HG02970 (cell line): ENCODE measurements around the gene TRPM1.

Source experiments
- ATAC-seq: cut with Tn5 transposase; IDR thresholded peaks from one replicate; pipeline ENCODE4 v1.9.1; 2021; ENCODE audit warnings: mild to moderate bottlenecking, moderate library complexity, moderate number of reproducible peaks; ENCODE audit not compliant: unreplicated experiment, low FRiP score

The TRPM1 gene

DNA sequence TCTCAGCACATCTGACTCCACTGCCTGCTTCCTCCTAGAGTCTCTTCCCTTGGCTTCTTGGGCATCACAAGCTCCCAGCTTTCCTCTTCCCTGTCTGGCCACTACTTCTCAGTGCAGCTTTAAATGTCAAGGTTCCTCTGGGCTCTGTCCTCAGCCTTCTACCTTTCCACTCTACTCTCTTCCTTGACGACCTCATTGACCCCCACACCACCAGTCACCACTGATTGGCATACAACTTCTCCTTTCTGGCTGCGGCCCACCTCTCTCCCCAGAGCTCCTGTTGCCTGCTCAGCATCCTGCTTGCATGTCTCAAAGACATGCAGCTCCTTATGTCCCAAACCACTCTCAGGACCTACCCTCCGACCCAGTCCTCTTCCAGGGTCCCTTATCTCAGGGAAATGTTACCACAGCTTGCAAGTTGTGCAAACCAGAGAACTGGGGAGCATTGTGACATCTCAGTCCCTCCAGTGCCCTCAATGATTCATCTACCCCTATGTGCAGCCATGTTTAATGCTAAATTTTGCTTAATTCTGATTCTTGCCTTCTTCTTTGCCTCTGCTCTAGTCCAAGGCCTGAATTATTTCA, 49.9 kb downstream of the TRPM1 start:
- no peak for ATAC-seq

GRCh38 chr15:31050953-31051352, 50.6 kb downstream of the TRPM1 start:
- ATAC-seq = no peak

DNA sequence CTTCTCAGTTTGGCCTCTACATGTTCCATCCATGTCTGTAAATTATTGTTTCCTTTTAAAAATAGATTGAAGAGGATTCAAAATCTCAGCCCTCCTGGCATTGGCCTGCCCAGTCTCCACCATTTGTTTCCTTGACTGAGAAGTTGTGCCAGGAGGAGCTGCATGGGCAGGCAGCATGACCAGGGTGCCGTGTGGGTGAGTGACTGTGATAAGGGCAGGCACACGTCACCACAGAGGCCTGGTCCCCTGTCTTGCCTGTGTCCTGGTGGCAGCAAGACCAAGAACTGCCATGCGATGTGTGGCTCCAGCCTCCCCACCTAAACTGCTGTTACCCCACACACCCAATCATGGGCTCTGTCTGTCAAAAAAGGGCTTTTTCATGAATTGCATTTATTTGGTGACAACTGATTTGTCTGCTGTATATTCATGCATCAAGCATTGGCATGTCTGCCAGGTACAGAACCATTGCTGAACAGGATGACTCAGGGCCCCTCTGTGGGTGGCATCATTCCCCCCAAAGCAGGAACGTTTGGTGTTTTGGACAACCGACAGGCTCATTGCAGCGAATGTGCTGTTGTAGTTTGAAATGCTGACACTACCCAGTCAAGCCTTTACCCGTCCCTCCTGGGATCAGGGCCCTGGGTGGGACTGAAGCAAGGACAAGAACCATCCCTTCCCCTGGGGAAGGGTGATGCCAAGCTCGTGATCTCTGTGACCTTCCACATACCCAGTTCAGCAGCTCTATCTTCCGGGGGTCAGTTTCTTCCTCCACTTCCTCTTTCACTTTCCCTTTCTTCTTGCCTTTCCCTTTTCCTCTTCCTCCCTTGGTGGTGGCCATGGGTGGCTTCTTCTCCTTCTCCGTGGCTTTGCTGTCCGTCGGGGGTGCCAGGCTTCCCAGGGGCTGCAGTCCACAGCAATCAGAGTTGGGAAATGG, 51.6 kb downstream of the TRPM1 start:
- no peak for ATAC-seq

GRCh38 chr15:31049111-31049510, 52.4 kb downstream of the TRPM1 start:
- no peak for ATAC-seq

GRCh38 chr15:31047437-31047836, 54.1 kb downstream of the TRPM1 start:
- no peak for ATAC-seq

GRCh38 chr15:31046759-31047359, 54.7 kb downstream of the TRPM1 start:
- ATAC-seq = no peak

GRCh38 chr15:31045606-31046005, 55.9 kb downstream of the TRPM1 start:
- ATAC-seq = no peak

- ATAC-seq = no peak
Measured at GRCh38 chr15:31042751-31043150, 58.8 kb downstream of the TRPM1 start.

DNA sequence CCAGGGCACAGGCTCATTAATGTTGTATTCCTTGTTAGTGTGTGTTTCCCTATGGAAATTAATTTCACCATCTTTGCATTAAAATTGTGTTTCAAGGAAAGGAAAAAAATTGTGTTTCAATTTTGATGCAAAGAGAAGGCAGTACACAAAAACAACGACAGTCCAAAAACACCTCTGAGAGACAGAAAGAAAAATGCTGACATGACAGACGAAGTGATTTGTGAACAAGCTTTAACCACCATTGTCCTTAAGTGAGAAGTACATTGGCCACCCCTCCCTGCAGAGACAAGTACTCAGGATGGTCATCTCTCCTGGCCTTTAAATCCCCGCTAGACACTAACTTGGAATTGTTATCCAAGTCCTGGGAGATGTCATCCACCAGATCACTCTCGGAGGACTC, 59.9 kb downstream of the TRPM1 start:
- ATAC-seq = no peak

GRCh38 chr15:31040611-31041010, 60.9 kb downstream of the TRPM1 start:
- no peak for ATAC-seq

DNA sequence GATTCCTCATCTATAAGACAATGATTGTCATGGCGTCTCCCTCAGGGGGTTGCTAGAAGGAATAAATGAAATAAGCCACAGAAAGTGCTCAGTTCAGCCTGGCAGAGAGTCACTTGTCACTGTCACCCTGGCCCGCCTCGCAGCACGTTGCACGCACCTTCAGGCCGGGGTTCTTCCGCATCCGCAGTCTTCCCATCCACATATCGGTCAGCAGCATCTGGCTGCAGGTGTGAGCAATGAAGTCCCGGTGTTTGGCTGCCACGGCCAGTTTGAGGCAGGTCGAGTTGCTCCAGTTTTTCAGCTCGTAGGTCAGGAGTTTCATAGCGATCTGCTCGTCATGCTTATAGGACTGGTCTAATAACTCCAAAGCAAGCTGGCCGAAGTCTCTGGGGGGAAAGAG, 61.6 kb downstream of the TRPM1 start:
- no peak for ATAC-seq

- no peak for ATAC-seq
Measured at GRCh38 chr15:31037731-31038477, 63.6 kb downstream of the TRPM1 start.

GRCh38 chr15:31036783-31037182, 64.7 kb downstream of the TRPM1 start:
- no peak for ATAC-seq

DNA sequence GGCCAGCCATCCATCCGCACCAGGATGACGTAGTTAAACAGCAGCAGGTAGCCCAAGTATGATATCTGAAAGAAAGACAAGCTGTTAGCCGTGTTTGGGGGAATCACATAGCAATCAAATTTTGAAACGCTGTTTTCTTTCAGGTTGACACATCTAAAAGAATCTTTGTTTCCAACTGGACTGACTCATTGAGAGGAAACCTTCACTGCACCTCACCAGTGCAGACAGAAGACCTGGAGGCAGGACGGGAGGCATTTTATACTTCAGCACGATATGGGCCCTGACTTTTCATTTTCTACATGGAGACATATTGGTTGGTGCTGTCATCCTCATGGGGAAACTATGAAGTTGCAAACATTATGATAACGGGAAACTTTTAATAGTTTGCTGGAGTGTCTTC, 65.9 kb downstream of the TRPM1 start:
- ATAC-seq = no peak

GRCh38 chr15:31034152-31034551, 67.4 kb downstream of the TRPM1 start:
- ATAC-seq = no peak

- no peak for ATAC-seq
Measured at GRCh38 chr15:31032961-31033371, 68.6 kb downstream of the TRPM1 start.

GRCh38 chr15:31031471-31032067, 70.0 kb downstream of the TRPM1 start:
- ATAC-seq = peak; percentile 58

DNA sequence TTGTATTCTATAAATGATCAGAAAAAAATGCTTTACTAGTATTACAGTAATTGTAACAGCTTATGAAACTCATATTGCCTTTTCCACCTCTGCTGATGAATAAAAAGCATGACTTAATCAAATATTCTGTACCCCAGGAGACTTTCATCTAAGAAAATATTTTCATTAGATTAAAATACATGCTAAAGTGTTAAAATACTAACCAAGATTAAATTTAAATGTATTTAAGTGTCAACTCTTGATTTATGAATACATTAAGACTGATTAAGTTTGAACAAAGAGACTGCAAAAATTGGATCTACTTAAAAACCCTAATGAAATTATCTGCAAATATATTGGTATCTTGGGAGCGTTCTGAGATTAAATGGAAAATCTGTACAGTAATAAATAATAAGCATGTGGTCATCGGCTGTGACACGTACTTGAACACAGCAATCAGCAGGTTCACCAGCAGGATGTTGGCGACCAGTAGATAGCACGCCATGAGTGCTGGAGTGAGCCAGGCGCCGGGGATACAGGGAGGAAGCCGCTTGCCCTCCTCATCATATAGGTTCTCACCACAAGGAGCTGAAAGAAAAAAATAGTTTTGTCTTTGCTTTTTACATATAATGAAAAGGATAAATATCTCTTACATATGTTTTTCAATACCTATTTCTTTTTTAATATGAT, 73.5 kb downstream of the TRPM1 start:
- no peak for ATAC-seq

- ATAC-seq = no peak
Measured at GRCh38 chr15:31025996-31026395, 75.5 kb downstream of the TRPM1 start.

DNA sequence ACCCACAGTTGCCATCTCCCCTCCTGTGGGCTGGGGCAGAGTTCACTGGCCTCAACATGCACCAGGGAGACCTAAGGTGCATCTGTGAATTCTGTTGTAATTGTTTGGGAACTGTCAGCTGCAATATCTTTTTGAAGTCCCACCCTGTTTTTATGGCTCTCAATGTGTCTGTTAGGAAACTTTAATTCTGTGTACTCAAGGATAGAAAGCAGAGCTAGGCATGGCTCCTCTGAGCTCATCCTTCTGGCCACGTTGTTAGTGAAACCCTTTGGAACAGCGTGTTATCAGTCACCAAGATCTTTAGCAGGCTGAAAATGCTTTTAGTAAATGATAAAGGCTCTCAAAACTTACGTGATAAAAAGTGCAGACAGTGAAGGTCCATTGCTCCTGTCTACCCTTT, 76.5 kb downstream of the TRPM1 start:
- ATAC-seq = no peak
